HepG2 (cell line): ENCODE data around the gene SLC16A5. TPM values are rescaled to one million over a fixed set of nuclear protein-coding genes. Genes with fewer than 3 reads are reported as not detected.
A peak's percentile ranks its signal among the peaks of the same experiment; 100 is the strongest.

Experiments used
- FOXM1 ChIP-seq: sonication (generic); formaldehyde crosslinking; IDR thresholded peaks from 2 replicates; pipeline ENCODE4 v1.5.0; 2020; ENCODE audit warnings: missing genetic modification reagents
- HNRNPLL ChIP-seq: fragments of 200-400 bp; formaldehyde crosslinking; IDR thresholded peaks from 2 replicates; pipeline ENCODE4 v1.6.1; 2017; ENCODE audit warnings: mild to moderate bottlenecking, low read depth, low read length; ENCODE audit not compliant: poor library complexity, severe bottlenecking
- HOXA7 ChIP-seq: sonication (generic); formaldehyde crosslinking; IDR thresholded peaks from 2 replicates; pipeline ENCODE4 v1.8.1; 2022; ENCODE audit warnings: mild to moderate bottlenecking, missing genetic modification reagents, moderate library complexity
- NPAS2 ChIP-seq: sonication (generic); formaldehyde crosslinking; IDR thresholded peaks from 2 replicates; pipeline ENCODE4 v1.8.0; 2022; ENCODE audit warnings: mild to moderate bottlenecking, missing genetic modification reagents, borderline replicate concordance
- PTBP1 ChIP-seq: fragments of 200-400 bp; formaldehyde crosslinking; IDR thresholded peaks from 2 replicates; pipeline ENCODE4 v1.6.1; 2018; ENCODE audit warnings: low read length, low read depth; ENCODE audit not compliant: poor library complexity, severe bottlenecking
- SP2 ChIP-seq: sonication (generic); formaldehyde crosslinking; IDR thresholded peaks from 2 replicates; pipeline ENCODE4 v1.5.1; 2020; ENCODE audit warnings: mild to moderate bottlenecking, missing genetic modification reagents
- U2AF2 ChIP-seq: fragments of 200-400 bp; formaldehyde crosslinking; IDR thresholded peaks from 2 replicates; pipeline ENCODE4 v1.6.1; 2017; ENCODE audit warnings: low read depth, mild to moderate bottlenecking, low read length
- ZBTB8A ChIP-seq: sonication (generic); formaldehyde crosslinking; IDR thresholded peaks from 2 replicates; pipeline ENCODE4 v1.4.0; 2020; ENCODE audit warnings: mild to moderate bottlenecking, low read depth, missing genetic modification reagents, borderline replicate concordance
- ZFP36L2 ChIP-seq: sonication (generic); formaldehyde crosslinking; IDR thresholded peaks from 2 replicates; pipeline ENCODE4 v1.4.0; 2020; ENCODE audit warnings: missing genetic modification reagents
- ZFP90 ChIP-seq: sonication (generic); formaldehyde crosslinking; IDR thresholded peaks from 2 replicates; pipeline ENCODE4 v1.8.0; 2022; ENCODE audit warnings: missing genetic modification reagents, mild to moderate bottlenecking, inconsistent platforms, borderline replicate concordance
- ZNF430 ChIP-seq: sonication (generic); formaldehyde crosslinking; IDR thresholded peaks from 2 replicates; pipeline ENCODE4 v1.9.0; 2021; ENCODE audit warnings: mild to moderate bottlenecking, missing genetic modification reagents
- polyA plus RNA-seq, 8 experiments: library from polyadenylated mRNA; depleted of rRNA in 3 of 8; stranded (reverse) in 7 of 8; unstranded in 1 of 8; fragments of >200 nt; fragmentation: Illumina TruSeq in 4 of 8; extraction: Trizol in 4 of 8; gene quantifications; 2 replicates each; pipeline versions ENCODE4 v1.2.1 to v1.2.3, GENCODE V29; 2011 to 2016; ENCODE audit warnings: low read depth in 4 of 8, missing spikeins in 1 of 8, mixed read lengths in 1 of 8; ENCODE audit not compliant: insufficient read depth in 1 of 8
- total RNA-seq, 5 experiments: library from RNA; depleted of rRNA; stranded (reverse); fragments of >200 nt; fragmentation: Illumina TruSeq; extraction: Trizol; gene quantifications; 2 replicates each; pipeline ENCODE4 v1.2.3, GENCODE V29; 2016; ENCODE audit warnings: low read depth in 1 of 5
- TF ChIP-seq, protein P1 (sequence below): IDR thresholded peaks from 2 replicates; pipeline ENCODE4 v1.6.1; 2016
- TF ChIP-seq, protein P2 (sequence below): sonication (generic); formaldehyde crosslinking; IDR thresholded peaks from 2 replicates; pipeline ENCODE4 v1.4.0; 2020; ENCODE audit warnings: mild to moderate bottlenecking, missing genetic modification reagents
- TF ChIP-seq, protein P3 (sequence below): sonication (generic); formaldehyde crosslinking; IDR thresholded peaks from 2 replicates; pipeline ENCODE4 v1.5.0; 2020; ENCODE audit warnings: mild to moderate bottlenecking, low read depth, missing genetic modification reagents, borderline replicate concordance
- TF ChIP-seq, protein P4 (sequence below): sonication (generic); formaldehyde crosslinking; IDR thresholded peaks from 2 replicates; pipeline ENCODE4 v1.4.0; 2020; ENCODE audit warnings: missing genetic modification reagents
- TF ChIP-seq, protein P5 (sequence below): sonication (generic); formaldehyde crosslinking; IDR thresholded peaks from 2 replicates; pipeline ENCODE4 v1.5.1; 2020; ENCODE audit warnings: mild to moderate bottlenecking, missing genetic modification reagents, moderate library complexity

The SLC16A5 gene
- total and polyA plus RNA-seq, 2 of the 13 experiments (the other 11 are each of a cell fraction or from before 2014, with no cell fraction given) = 0.69 to 5.6 TPM

DNA sequence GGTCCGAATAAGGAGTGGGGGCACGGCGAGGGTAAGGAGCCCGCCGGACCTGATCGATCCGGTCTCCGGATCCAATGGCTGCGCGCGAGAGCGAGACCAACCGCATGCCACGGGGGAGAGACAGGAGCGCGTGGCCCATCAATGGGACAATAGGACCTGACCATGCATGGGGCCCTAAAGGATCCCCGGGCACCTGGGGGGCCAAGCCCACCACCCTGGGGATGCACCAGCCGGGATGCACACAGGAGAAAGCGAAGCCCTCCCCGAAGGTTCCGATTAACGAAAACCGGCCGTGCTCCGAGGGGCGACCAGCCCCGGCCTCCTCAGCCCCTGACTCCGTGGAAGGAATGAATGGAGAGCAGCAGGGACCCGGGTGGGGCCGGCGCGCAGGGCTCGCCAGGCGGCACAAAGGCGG is 66.0 kb downstream of the SLC16A5 start (continued):
- no peak for TF ChIP-seq ZFP90 (CRISPR knock-in tag)
- TF ChIP-seq, protein P1, sequence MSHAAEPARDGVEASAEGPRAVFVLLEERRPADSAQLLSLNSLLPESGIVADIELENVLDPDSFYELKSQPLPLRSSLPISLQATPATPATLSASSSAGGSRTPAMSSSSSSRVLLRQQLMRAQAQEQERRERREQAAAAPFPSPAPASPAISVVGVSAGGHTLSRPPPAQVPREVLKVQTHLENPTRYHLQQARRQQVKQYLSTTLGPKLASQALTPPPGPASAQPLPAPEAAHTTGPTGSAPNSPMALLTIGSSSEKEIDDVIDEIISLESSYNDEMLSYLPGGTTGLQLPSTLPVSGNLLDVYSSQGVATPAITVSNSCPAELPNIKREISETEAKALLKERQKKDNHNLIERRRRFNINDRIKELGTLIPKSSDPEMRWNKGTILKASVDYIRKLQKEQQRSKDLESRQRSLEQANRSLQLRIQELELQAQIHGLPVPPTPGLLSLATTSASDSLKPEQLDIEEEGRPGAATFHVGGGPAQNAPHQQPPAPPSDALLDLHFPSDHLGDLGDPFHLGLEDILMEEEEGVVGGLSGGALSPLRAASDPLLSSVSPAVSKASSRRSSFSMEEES (CRISPR knock-in tag) = no peak
- no peak for TF ChIP-seq NPAS2
- TF ChIP-seq, protein P2, sequence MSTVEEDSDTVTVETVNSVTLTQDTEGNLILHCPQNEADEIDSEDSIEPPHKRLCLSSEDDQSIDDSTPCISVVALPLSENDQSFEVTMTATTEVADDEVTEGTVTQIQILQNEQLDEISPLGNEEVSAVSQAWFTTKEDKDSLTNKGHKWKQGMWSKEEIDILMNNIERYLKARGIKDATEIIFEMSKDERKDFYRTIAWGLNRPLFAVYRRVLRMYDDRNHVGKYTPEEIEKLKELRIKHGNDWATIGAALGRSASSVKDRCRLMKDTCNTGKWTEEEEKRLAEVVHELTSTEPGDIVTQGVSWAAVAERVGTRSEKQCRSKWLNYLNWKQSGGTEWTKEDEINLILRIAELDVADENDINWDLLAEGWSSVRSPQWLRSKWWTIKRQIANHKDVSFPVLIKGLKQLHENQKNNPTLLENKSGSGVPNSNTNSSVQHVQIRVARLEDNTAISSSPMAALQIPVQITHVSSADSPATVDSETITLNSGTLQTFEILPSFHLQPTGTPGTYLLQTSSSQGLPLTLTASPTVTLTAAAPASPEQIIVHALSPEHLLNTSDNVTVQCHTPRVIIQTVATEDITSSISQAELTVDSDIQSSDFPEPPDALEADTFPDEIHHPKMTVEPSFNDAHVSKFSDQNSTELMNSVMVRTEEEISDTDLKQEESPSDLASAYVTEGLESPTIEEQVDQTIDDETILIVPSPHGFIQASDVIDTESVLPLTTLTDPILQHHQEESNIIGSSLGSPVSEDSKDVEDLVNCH (CRISPR knock-in tag) = no peak
- no peak for TF ChIP-seq ZFP36L2
- TF ChIP-seq FOXM1 (CRISPR knock-in tag) = no peak
- TF ChIP-seq HOXA7 (CRISPR knock-in tag) = no peak
- TF ChIP-seq, protein P3, sequence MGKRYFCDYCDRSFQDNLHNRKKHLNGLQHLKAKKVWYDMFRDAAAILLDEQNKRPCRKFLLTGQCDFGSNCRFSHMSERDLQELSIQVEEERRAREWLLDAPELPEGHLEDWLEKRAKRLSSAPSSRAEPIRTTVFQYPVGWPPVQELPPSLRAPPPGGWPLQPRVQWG = no peak
- TF ChIP-seq ZBTB8A (CRISPR knock-in tag) = no peak
- TF ChIP-seq, protein P4, sequence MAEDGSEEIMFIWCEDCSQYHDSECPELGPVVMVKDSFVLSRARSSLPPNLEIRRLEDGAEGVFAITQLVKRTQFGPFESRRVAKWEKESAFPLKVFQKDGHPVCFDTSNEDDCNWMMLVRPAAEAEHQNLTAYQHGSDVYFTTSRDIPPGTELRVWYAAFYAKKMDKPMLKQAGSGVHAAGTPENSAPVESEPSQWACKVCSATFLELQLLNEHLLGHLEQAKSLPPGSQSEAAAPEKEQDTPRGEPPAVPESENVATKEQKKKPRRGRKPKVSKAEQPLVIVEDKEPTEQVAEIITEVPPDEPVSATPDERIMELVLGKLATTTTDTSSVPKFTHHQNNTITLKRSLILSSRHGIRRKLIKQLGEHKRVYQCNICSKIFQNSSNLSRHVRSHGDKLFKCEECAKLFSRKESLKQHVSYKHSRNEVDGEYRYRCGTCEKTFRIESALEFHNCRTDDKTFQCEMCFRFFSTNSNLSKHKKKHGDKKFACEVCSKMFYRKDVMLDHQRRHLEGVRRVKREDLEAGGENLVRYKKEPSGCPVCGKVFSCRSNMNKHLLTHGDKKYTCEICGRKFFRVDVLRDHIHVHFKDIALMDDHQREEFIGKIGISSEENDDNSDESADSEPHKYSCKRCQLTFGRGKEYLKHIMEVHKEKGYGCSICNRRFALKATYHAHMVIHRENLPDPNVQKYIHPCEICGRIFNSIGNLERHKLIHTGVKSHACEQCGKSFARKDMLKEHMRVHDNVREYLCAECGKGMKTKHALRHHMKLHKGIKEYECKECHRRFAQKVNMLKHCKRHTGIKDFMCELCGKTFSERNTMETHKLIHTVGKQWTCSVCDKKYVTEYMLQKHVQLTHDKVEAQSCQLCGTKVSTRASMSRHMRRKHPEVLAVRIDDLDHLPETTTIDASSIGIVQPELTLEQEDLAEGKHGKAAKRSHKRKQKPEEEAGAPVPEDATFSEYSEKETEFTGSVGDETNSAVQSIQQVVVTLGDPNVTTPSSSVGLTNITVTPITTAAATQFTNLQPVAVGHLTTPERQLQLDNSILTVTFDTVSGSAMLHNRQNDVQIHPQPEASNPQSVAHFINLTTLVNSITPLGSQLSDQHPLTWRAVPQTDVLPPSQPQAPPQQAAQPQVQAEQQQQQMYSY (CRISPR knock-in tag) = no peak
- TF ChIP-seq, protein P5, sequence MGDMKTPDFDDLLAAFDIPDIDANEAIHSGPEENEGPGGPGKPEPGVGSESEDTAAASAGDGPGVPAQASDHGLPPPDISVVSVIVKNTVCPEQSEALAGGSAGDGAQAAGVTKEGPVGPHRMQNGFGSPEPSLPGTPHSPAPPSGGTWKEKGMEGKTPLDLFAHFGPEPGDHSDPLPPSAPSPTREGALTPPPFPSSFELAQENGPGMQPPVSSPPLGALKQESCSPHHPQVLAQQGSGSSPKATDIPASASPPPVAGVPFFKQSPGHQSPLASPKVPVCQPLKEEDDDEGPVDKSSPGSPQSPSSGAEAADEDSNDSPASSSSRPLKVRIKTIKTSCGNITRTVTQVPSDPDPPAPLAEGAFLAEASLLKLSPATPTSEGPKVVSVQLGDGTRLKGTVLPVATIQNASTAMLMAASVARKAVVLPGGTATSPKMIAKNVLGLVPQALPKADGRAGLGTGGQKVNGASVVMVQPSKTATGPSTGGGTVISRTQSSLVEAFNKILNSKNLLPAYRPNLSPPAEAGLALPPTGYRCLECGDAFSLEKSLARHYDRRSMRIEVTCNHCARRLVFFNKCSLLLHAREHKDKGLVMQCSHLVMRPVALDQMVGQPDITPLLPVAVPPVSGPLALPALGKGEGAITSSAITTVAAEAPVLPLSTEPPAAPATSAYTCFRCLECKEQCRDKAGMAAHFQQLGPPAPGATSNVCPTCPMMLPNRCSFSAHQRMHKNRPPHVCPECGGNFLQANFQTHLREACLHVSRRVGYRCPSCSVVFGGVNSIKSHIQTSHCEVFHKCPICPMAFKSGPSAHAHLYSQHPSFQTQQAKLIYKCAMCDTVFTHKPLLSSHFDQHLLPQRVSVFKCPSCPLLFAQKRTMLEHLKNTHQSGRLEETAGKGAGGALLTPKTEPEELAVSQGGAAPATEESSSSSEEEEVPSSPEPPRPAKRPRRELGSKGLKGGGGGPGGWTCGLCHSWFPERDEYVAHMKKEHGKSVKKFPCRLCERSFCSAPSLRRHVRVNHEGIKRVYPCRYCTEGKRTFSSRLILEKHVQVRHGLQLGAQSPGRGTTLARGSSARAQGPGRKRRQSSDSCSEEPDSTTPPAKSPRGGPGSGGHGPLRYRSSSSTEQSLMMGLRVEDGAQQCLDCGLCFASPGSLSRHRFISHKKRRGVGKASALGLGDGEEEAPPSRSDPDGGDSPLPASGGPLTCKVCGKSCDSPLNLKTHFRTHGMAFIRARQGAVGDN (CRISPR knock-in tag) = peak; percentile 75
- no peak for TF ChIP-seq ZNF430 (CRISPR knock-in tag)
- TF ChIP-seq SP2 (CRISPR knock-in tag) = no peak
- TF ChIP-seq U2AF2 = no peak
- TF ChIP-seq HNRNPLL = no peak
- no peak for TF ChIP-seq PTBP1
